ENCODE measurements around the gene PYGM.

GRCh38 chr11:64799256-64799622 lies 39.5 kb upstream of the PYGM start:
- TF ChIP-seq CTCF (conservative IDR thresholded peaks at IDR 0.05 in 1 of 2, IDR thresholded peaks at IDR 0.05 in 1 of 2; ENCODE audit: low read depth in 1 of 2, low read length in 2 of 2) (no peak), EZH2 (IDR thresholded peaks at IDR 0.05; ENCODE audit: low read length, missing control alignments) (no peak)

All from fibroblast of lung (primary cell).